ENCODE results near the gene TGFBR3L. TPM values are rescaled to one million over a fixed set of nuclear protein-coding genes. Genes with fewer than 3 reads are reported as not detected.

The TGFBR3L gene
- total and polyA plus RNA-seq, 2 of the 13 experiments (the other 11 are each of a cell fraction or from before 2014, with no cell fraction given) = 0.20 to 1.0 TPM

DNA sequence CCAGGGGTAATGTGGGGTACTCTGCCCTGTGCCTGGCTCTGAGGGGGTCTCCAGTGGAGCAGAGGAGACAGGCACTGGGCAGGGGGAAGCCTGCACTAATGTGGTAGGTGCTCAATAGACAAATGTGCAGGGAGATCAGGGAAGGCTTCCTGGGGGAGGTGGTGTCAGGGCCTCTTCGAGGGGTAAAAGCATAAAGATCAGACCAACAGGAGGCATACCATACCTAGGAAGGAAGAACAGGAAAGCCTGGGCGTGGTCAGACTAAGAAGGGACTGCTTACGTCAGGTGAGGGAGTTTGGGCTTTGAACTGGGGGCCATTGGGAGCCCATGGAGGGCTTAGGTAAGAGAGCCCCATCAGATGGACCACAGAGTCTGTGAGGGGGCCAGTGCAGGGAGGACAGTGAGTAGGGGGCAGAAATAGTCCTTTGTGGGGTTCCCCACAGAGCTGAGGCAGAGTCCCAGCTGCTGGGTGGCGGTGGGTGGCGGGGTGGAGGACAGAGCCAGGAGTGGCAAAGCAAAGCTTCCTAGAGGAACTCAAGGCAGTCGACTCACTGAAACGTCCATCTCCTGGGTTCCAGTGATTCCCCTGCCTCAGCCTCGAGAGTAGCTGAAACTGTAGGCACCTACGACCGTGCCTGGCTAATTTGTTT, 49.2 kb upstream of the TGFBR3L start:
- CTCF ChIA-PET (ENCODE audit: low intra/inter-chr PET ratio, low total read pairs) = no interaction called here
- Histone ChIP-seq H4K20me1 (ENCODE audit: insufficient read depth, low read length) (no peaks in the 10 kb centered on the region), H3K9ac (ENCODE audit: insufficient read depth, low read depth, low read length) (peak overlapping the region; percentile 26; the same call in 1 of the 2 replicates), H3K79me2 (ENCODE audit: insufficient read depth, low read length) (no peaks in the 10 kb centered on the region), H3K27ac (ENCODE audit: extremely low read length, insufficient read depth, low read length) (no peak overlapping the region), H3K27me3 (ENCODE audit: control insufficient read depth in 1 of 2, insufficient read depth in 2 of 2, low read length in 2 of 2) (no peaks in the 10 kb centered on the region), H2AFZ (ENCODE audit: low read length) (no peak overlapping the region), H3K36me3 (replicated peaks in 1 of 2; ENCODE audit: control insufficient read depth in 1 of 2, insufficient read depth in 2 of 2, low read length in 2 of 2) (no peaks in the 10 kb centered on the region), H3K4me1 (ENCODE audit: insufficient read depth, low read length) (peaks cover 44% of the 10 kb centered on the region), H3K9me3 (ENCODE audit: low read length) (no peaks in the 10 kb centered on the region), H3K4me3 (replicated peaks in 1 of 3; ENCODE audit: insufficient read depth in 1 of 3, low read depth in 2 of 3, low read length in 3 of 3) (peak overlapping the region in 1 of 3 experiments; percentile 27; a peak in 1 of 6 replicates), H3K4me2 (ENCODE audit: low read depth, low read length) (peak overlapping the region; percentile 68)
- FAIRE-seq (no peak), ATAC-seq (no peak), DNase-seq (ENCODE audit: low spot score) (no peak)
- POLR2A ChIA-PET = interaction anchor here (1.3 kb wide), 1 partner anchor 12 kb away, joined by 4 read pairs; no protein-coding TSS in a partner anchor
- in situ Hi-C loops (cut with HindIII; ENCODE audit: extremely low pct_ligation_motif_present, low pct_unique_long_range_greater_than_20kb) = no loop called here
- no TSS peak for BruUV-seq (replicated peaks)
- intact Hi-C loops (cut with micrococcal nuclease; ENCODE audit: unreplicated experiment) = no loop called here
- WGBS (ENCODE audit: low lambda C conversion rate) = 44% methylated on average over 8 of the region's 10 CpGs
- TF ChIP-seq, protein P1, sequence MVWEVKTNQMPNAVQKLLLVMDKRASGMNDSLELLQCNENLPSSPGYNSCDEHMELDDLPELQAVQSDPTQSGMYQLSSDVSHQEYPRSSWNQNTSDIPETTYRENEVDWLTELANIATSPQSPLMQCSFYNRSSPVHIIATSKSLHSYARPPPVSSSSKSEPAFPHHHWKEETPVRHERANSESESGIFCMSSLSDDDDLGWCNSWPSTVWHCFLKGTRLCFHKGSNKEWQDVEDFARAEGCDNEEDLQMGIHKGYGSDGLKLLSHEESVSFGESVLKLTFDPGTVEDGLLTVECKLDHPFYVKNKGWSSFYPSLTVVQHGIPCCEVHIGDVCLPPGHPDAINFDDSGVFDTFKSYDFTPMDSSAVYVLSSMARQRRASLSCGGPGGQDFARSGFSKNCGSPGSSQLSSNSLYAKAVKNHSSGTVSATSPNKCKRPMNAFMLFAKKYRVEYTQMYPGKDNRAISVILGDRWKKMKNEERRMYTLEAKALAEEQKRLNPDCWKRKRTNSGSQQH (CRISPR knock-in tag; IDR thresholded peaks at IDR 0.05; ENCODE audit: low read depth) = no peak
- TF ChIP-seq, protein P2, sequence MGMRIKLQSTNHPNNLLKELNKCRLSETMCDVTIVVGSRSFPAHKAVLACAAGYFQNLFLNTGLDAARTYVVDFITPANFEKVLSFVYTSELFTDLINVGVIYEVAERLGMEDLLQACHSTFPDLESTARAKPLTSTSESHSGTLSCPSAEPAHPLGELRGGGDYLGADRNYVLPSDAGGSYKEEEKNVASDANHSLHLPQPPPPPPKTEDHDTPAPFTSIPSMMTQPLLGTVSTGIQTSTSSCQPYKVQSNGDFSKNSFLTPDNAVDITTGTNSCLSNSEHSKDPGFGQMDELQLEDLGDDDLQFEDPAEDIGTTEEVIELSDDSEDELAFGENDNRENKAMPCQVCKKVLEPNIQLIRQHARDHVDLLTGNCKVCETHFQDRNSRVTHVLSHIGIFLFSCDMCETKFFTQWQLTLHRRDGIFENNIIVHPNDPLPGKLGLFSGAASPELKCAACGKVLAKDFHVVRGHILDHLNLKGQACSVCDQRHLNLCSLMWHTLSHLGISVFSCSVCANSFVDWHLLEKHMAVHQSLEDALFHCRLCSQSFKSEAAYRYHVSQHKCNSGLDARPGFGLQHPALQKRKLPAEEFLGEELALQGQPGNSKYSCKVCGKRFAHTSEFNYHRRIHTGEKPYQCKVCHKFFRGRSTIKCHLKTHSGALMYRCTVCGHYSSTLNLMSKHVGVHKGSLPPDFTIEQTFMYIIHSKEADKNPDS (CRISPR knock-in tag; IDR thresholded peaks at IDR 0.05) = no peak
- TF ChIP-seq ZNF451 (CRISPR knock-in tag; IDR thresholded peaks at IDR 0.05) (no peak), FOXO1 (CRISPR knock-in tag; IDR thresholded peaks at IDR 0.05) (no peak), ZNF775 (CRISPR knock-in tag; IDR thresholded peaks at IDR 0.05; ENCODE audit: borderline replicate concordance) (no peak), ZFP36 (IDR thresholded peaks at IDR 0.05; ENCODE audit: borderline replicate concordance, low read depth, low read length, partially characterized antibody) (peak; percentile 69), TEAD3 (CRISPR knock-in tag; optimal IDR thresholded peaks at IDR 0.05; ENCODE audit: borderline replicate concordance) (no peak), ZBTB7A (CRISPR knock-in tag; IDR thresholded peaks at IDR 0.05) (no peak), TBX2 (CRISPR knock-in tag; IDR thresholded peaks at IDR 0.05; ENCODE audit: borderline replicate concordance) (peak; percentile 42; the same call in 1 of the 2 replicates), EP300 (IDR thresholded peaks at IDR 0.05; ENCODE audit: low read depth in 2 of 2, low read length in 2 of 2) (no peak), EP300 (CRISPR knock-in tag; IDR thresholded peaks at IDR 0.05; ENCODE audit: borderline replicate concordance) (no peak)
- TF ChIP-seq, protein P3, sequence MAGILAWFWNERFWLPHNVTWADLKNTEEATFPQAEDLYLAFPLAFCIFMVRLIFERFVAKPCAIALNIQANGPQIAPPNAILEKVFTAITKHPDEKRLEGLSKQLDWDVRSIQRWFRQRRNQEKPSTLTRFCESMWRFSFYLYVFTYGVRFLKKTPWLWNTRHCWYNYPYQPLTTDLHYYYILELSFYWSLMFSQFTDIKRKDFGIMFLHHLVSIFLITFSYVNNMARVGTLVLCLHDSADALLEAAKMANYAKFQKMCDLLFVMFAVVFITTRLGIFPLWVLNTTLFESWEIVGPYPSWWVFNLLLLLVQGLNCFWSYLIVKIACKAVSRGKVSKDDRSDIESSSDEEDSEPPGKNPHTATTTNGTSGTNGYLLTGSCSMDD (CRISPR knock-in tag; IDR thresholded peaks at IDR 0.05) = no peak
- TF ChIP-seq, protein P4, sequence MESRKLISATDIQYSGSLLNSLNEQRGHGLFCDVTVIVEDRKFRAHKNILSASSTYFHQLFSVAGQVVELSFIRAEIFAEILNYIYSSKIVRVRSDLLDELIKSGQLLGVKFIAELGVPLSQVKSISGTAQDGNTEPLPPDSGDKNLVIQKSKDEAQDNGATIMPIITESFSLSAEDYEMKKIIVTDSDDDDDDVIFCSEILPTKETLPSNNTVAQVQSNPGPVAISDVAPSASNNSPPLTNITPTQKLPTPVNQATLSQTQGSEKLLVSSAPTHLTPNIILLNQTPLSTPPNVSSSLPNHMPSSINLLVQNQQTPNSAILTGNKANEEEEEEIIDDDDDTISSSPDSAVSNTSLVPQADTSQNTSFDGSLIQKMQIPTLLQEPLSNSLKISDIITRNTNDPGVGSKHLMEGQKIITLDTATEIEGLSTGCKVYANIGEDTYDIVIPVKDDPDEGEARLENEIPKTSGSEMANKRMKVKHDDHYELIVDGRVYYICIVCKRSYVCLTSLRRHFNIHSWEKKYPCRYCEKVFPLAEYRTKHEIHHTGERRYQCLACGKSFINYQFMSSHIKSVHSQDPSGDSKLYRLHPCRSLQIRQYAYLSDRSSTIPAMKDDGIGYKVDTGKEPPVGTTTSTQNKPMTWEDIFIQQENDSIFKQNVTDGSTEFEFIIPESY (CRISPR knock-in tag; IDR thresholded peaks at IDR 0.05) = peak; percentile 66
- TF ChIP-seq, protein P5, sequence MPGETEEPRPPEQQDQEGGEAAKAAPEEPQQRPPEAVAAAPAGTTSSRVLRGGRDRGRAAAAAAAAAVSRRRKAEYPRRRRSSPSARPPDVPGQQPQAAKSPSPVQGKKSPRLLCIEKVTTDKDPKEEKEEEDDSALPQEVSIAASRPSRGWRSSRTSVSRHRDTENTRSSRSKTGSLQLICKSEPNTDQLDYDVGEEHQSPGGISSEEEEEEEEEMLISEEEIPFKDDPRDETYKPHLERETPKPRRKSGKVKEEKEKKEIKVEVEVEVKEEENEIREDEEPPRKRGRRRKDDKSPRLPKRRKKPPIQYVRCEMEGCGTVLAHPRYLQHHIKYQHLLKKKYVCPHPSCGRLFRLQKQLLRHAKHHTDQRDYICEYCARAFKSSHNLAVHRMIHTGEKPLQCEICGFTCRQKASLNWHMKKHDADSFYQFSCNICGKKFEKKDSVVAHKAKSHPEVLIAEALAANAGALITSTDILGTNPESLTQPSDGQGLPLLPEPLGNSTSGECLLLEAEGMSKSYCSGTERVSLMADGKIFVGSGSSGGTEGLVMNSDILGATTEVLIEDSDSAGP (CRISPR knock-in tag; IDR thresholded peaks at IDR 0.05; ENCODE audit: borderline replicate concordance) = no peak

All from HepG2 (cell line).